NOMO-1 (cell line): ENCODE data around the gene CGA.

ENCODE experiments used
- DNase-seq, 2 experiments: peaks; one replicate each; lab custom pipeline; 2025; ENCODE audit not compliant: unreplicated experiment in 2 of 2; lab: John Stamatoyannopoulos, UW

CGA gene

DNA sequence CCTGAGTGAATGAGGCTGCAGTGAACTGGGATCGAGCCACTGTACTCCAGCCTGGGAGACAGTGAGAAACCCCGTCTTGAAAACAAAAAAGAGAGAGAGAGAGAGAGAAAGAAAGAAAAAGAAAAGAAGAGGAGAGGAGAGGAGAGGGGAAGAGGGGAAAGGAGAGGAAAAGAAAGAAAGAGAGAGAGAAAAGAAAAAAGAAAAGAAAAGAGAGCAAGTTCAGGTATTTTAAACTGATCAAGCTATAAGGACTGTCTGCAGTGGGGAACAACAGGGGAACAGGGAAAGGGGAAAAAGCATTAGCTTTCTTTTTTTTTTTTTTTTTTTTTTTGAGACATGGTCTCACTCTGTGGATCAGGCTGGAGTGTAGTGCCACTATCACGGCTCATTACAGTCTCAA lies 2.5 kb downstream of the CGA start:
- no peak for DNase-seq

DNA sequence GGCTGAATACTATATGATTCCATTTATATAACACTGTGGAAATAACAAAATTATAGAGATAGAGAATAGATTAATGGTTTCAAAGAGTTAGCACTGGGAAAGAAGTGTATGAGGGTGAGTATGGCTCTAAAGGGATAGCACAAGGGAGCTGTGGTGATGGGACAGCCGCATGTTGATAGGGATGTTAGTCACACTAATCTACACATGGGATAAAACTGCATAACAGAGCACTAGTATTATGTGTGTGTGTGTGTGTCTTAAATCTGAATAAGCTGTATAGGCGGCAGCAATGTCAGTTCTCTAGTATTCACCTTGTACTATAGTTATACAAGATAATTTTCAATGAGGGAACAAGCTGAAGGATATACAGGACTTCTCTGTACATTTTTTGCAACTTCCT lies 5.8 kb downstream of the CGA start:
- DNase-seq = no peak

DNA sequence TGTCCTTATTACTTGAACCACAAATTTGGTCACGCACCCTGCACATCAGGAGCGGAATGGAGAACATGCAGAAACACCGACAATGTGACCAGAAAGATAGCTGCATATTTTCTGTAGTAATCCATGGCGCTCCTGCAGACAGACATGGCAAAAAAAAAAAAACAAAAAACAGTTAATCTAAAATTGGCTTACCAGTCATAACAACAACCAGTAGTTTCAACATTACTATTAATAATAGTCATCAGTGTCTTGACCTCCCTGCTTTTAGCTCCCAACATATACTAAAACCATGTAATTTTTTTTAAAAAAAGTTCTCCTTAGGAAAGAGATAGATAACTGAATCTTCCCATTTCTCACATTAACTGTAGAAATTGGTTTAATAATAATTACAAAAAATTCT lies 6.8 kb downstream of the CGA start:
- DNase-seq = no peak

DNA sequence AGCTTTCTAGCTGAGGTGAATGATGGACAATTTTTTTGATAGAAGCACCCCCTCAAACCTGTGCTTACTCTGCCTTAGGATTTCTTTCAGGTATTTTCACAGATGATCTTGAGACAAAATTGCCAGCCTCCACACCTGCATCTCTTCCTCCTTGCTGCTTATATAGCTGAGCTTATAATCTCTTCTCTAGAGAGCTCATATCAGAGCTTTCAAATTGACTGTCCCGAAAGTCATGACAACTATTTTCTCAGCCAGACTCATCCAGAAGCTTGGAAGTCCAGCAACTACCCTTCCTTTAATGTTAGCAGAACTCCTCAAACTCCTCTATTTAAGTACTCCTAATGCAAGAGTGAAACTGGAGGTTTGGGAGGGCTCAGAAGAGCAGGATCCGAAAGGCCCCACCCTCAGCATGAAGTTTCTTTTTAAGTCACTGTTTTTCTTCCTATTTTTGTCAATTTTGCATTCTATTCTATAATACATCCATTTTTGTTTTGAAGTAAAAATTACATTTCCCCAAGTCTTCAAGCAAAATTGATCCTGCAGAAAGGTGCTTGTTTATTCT lies 12.7 kb downstream of the CGA start:
- DNase-seq = no peak

DNA sequence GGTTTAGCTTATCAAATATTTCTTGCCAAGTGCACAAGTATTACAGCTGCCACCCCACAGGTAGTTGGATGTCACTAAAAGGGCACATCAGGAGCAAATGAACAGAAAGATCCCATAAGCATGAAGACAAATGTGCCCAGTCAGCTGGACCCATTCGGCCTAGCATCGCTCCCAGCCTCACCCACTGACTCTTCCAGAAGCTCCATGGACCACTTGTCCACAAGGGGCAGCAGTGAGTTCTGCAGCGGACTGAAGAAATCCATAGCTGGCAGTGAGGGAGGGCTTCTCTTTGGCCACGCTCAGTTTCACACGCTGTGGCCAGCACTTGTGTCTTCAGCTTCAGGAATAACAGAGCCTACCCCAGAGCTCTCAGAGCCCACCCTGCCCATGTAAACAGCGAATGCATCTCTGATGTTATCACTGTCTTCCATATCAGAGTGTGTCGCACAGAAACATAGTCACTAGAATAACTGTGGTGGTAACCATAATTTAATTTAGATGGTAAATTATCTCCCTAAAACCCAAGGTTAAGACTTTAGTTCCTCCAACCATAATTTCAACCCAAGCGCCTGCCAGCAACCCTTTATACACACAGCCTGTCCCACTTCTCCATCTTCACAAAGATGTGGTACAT lies 15.8 kb downstream of the CGA start:
- DNase-seq = peak in 1 of 2 experiments; percentile 33

DNA sequence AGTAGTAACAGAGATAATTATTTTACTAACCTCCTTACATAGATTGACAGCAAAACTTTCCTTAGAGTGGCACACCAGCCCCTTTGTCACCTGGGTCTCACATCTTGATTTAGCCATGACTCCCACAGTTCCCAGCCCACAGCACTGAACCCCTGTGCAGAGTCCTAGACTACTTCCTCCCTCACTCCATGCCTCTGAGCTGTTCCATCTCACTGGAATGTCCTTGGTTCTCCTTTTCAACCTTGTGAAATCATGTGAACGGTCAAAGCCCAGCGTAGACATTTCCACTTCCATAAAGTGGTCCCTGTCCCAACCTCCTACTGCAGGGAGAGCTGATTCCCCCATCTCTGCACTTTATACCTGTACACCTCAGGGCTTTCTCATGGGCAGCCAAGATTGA lies 19.7 kb downstream of the CGA start:
- DNase-seq = no peak

DNA sequence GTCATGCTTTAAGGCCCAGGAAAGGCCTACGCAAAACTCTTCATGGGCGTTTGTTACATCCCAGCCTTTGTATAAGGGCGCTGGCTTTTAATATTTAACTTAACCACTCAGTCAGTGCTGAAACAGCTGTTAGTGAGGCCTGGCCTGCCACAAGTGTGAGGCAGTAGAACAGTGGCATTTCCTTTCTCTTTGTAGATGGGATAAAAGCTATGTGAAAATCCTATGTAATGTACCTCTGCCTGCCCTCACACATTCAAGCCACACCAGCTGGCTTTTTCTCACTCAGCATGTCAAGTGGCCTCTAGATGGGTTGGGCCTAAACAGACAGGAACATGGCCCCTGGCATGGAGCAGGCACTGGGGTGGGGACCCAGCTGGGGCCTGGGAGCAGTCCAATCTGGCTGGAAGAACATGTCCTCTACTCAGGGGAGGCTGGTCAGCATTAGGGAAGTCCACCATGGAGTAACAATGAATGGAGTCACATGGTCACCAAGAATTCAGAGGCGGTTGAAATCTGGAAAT lies 20.7 kb downstream of the CGA start:
- no peak for DNase-seq

DNA sequence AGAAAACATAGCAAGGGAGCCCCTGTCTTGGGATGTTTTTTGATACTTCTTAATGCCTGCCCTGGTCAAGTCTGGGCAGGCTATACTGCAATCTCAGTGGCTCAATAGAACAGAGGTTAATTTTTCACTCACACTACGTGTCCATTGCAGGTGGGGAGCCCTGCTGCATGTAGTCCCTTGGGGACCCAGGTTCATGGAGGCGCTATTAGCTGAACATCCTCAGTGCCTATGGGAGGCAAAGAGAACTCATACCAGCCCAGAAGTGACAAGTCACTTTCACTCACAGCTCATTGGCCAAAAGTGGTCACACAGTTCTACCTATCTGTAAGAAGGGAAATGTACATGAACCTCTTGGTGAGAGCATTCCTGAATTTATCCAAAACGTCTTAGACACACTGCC lies 23.2 kb downstream of the CGA start:
- DNase-seq = no peak

DNA sequence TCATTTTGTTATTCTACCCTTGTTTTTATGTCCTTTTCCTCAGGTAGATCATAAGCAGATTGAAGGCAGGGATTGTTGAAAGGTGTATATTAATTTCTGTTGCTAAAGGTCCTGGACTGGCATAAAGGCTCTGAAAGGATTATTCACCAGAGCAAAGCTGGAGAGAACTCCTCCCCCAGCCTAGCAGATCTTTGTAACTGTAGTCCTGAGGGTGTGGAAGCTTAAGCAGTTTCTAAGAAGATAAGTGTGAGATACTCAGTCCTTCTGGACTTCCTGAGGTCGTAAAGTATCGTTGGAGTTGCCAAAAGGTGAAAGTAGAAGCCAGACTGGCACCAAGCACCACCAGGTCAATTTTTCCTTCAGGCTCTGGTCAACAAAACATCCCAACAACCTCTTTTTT lies 24.2 kb downstream of the CGA start:
- DNase-seq = no peak

DNA sequence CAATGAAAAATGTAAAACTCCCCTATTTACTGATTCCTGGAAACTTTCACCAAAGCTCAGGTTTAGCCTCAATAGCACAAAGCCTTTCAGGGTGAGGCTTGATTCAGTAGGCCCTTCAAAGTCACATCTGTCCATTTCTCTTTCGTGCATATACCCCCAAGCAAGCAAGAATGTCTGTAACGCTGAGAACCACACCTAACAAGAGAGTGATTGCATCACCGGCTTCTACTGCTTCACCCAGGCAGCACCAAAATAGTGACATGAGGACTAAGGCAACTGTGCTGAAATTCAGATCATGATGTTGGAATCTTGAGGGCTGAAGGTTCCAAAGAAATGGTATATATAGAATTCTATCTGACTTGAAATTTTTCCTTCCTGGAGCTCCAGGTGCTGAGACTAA lies 26.1 kb downstream of the CGA start:
- peak in 1 of 2 experiments; percentile 42 for DNase-seq

DNA sequence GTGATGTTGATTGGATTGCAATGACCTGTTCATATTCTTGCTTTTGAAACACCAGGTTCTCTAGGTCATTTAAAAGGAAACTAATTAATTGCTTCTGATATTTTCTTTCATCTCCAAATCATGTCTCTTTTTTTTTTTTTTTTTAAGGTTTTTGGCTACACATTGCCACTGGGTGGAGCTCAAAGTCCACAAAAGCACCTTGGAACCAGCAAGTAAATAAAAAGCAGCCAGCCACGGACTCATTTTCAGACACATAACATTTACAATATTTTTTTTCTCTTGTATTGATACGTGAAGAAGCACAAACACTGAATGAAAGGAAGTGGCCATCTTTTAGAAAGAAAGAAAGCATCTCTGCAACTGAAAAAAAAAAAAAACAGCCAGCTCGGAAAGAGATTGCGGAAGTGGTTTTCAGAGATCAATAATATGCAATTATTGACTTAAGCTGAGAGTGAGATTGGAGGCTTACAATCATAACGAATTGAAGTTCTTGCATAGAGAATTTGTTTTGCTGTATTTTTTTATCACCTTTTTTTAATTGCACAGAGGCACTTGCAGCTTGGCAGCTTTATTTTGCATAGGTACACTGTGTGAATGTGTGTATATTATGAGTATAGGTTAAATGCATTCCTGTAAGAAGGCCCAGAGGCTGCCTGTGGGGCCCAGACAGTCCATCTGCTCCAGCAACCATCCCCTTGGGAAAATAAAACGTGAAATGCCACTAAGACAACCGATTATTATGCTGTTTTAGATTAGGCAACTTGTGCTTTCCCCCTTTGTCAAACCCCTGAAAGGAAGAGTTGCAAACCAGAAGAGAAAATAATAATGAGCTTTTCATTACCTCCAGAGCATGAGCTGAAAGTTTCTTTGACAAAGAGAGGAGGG lies 28.2 kb downstream of the CGA start:
- DNase-seq = peak in 1 of 2 experiments; percentile 41

DNA sequence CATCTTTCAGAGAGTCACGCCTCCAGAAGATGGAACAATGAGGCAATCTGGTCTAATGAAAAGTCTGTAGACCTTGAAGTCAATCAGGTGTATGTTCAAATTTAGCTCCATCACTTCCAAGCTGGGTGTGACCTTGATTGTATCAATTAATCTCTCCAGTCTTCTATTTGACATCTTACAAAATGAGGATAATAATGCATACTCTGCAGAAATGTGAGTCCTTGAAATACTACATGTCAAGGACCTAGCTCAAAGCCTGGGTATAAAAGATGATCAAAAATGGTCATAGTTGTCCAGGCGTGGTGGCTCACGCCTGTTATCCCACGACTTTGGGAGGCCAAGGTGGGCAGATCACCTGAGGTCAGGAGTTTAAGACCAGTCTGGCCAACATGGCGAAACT lies 29.8 kb downstream of the CGA start:
- no peak for DNase-seq

DNA sequence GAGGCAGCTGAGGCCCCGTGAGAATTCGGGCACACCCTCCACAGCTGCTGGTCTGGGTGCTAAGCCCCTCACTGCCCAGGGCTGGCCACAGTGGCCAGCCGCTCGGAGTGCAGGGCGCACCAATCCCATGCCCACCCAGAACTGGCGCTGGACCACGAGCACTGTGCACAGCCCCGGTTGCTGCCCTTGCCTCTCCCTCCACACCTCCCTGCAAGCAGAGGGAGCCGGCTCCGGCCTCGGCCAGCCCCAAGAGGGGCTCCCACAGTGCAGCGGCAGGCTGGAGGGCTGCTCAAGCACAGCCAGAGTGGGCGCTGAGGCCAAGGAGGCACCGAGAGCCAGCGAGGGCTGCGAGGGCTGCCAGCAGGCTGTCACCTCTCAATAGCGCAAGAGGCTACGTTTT lies 35.0 kb downstream of the CGA start:
- DNase-seq = no peak

DNA sequence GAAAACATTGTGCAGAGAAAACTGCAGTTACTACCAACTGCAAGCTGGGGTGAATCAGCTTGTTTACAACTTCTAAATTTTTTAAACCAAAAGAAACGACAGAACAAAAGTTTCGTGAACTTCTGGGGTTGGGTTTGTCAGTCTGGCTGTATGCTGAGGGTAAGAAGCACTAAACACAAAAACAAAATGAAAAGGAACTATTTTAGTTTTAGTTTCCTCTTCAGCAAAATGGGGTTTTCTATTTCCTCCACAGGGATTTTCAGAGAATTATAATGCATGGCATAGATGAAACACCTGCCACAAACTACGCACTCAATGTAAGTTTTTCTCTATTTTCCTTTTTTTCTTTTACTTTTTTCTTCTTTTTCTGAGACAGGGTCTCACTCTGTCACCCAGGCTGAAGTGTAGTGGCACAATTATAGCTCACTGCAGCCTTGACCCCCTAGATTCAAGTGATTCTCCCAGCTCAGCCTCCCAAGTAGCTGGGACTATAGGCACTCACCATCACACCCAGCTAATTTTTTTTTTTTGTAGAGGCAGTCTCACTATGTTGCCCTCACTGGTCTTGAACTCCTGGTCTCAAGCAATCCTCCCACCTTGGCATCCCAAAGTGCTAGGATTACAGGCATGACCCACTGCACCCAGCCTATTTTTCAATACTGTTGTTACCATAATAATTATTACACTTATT lies 40.6 kb downstream of the CGA start:
- no peak for DNase-seq

DNA sequence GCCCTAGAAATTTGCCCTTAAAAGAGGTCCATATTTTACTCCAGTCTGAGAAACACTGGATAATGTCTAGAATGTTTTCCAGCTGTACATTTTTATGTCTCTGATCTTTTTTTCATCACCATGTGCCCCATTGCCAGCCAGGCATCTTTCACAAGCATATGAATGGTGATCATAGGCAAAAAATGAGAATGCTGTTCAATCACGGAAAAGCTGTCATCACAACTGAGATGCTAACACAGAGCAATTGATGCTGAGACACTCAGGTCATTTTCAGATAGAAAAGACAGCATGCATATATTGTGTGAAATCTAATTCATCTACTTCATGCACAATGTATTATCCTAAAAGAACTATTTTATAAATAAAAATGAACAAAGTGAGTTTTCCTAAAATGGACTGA lies 41.6 kb downstream of the CGA start:
- DNase-seq = no peak

DNA sequence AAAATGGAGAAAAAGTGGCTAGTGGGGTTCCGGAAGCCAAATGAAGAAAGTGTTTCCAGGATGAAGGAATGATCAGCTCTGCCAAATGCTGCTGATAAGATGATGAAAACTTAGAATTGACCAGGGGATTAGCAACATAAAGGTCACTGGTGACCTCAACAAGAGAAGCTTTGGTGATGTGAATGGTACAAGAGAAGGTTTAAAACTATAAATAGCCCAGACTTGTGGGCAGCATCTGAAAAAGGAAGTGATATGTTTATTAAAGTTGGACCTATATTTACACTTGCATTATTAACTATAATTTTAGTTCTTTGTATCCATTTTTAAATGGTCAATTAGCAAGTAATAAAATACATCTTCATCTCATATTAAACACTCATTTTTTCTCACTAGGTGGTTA lies 45.1 kb downstream of the CGA start:
- DNase-seq = no peak

DNA sequence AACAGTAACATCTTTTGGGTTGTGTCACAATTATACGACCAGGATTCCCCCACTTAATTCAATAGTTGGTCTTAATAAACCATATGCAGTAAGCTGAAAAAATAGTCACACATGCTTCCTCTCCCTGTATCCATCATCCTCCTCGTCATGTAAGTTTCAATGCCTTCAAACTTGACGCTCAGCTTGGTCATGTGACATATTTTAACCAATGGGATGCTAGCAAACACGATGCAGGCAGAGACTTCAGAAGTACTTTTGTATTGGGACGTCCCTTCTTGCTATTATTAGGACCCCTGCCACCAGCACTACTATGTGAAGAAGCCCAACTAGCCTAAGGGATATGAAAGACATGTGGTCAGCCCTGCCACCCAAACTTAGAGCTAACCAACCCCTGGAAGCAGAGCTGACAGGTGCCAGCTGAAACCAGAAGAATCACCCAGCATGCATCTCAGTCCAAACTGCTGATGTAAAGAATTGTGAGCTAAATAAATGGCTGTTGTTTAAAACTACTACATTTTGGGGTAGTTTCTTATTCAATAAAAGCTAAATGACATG lies 49.3 kb downstream of the CGA start:
- no peak for DNase-seq

DNA sequence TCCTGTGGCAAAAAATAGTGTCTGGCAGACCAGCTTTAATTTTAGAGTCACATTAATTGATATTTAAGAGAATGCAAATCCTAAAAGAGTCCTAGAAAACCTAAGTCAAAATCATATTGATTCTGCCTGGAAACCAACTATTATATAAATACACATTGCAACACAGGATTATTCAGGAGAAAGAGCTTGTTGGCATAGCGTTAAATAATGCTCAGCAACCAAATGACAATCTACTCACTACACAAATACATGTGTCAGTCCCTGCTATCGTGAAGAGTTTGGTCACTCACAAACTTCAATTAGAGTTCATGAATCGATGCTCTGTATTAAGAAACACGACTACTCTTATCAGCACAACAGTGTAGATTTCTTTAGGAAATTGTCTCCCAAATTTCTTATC lies 54.2 kb downstream of the CGA start:
- no peak for DNase-seq
